Left colon (tissue), 2 donors: ENCODE results near the gene SNX20. TPM values are rescaled to one million over a fixed set of nuclear protein-coding genes. Genes with fewer than 3 reads are reported as not detected.

Experiments used
- ATAC-seq: fragments of 200-7000 bp; cut with Tn5 transposase; one replicate; pipeline ENCODE4 v1.9.1; 2020; ENCODE audit warnings: mild to moderate bottlenecking, moderate library complexity
- DNase-seq, 2 donors: peaks; one replicate each; pipeline ENCODE4 v3.0.0-alpha.2; 2020
- intact Hi-C, 2 donors: fragments of 100-400 bp; cut with DNase I in 1 of 2; cut with micrococcal nuclease in 1 of 2; formaldehyde crosslinking; loops; one replicate each; pipeline versions ENCODE4 v1.11.2 to v1.14.0; 2022; cut with DNase I, micrococcal nuclease
- total RNA-seq, 2 donors: library from RNA; stranded (reverse); fragmentation: NEBNext Ultra II Directional; extraction: Animal tissue kit (Norgen Biotek cat#: 25700); gene quantifications; one replicate each; pipeline ENCODE4 v1.2.1, GENCODE V29; 2021
- donor health status: DM: no; HTN: no; CAD: no.
- donor health status: DM: yes; HTN: yes; CAD: no.

SNX20 gene
- total RNA-seq, 2 donors from 2014 or later, result 0.52 to 2.6 TPM

- intact Hi-C loops, result no loop called here
- ATAC-seq, result no peak
Observed at GRCh38 chr16:50644245-50644644, 36.9 kb downstream of the SNX20 start.

GRCh38 chr16:50643192-50643591, 37.9 kb downstream of the SNX20 start:
- ATAC-seq (no peak), DNase-seq (no peak)
- intact Hi-C loops, result no loop called here

More at GRCh38 chr16:50644245-50644644, 36.9 kb downstream of the SNX20 start:
- DNase-seq, result no peak

- intact Hi-C loops, result no loop called here
- no peak for DNase-seq
- ATAC-seq, result no peak
Observed at GRCh38 chr16:50642349-50642748, 38.8 kb downstream of the SNX20 start.

- intact Hi-C loops, result no loop called here
- ATAC-seq, result no peak
- DNase-seq, result no peak
Observed at GRCh38 chr16:50641818-50642187, 39.3 kb downstream of the SNX20 start.

GRCh38 chr16:50640919-50641817, 39.9 kb downstream of the SNX20 start:
- DNase-seq (no peak), ATAC-seq (no peak)
- intact Hi-C loops, result no loop called here

- intact Hi-C loops, result no loop called here
- ATAC-seq (no peak), DNase-seq (no peak)
Observed at GRCh38 chr16:50640391-50640790, 40.7 kb downstream of the SNX20 start.

GRCh38 chr16:50638816-50639670, 42.1 kb downstream of the SNX20 start:
- DNase-seq (no peak), ATAC-seq (no peak)
- intact Hi-C loops, result no loop called here

GRCh38 chr16:50637716-50638602, 43.2 kb downstream of the SNX20 start:
- DNase-seq (no peak), ATAC-seq (no peak)
- intact Hi-C loops, result no loop called here

- DNase-seq (no peak), ATAC-seq (no peak)
- intact Hi-C loops, result no loop called here
Observed at GRCh38 chr16:50636753-50637374, 44.2 kb downstream of the SNX20 start.

GRCh38 chr16:50635505-50636392, 45.4 kb downstream of the SNX20 start:
- ATAC-seq (no peak), DNase-seq (no peak)
- intact Hi-C loops, result no loop called here

GRCh38 chr16:50634947-50635346, 46.2 kb downstream of the SNX20 start:
- DNase-seq (no peak), ATAC-seq (no peak)
- intact Hi-C loops, result no loop called here

GRCh38 chr16:50634090-50634489, 47.0 kb downstream of the SNX20 start:
- intact Hi-C loops, result no loop called here
- ATAC-seq (no peak), DNase-seq (no peak)

GRCh38 chr16:50632927-50633800, 47.9 kb downstream of the SNX20 start:
- ATAC-seq, result no peak
- DNase-seq, result no peak
- intact Hi-C loops, result no loop called here

GRCh38 chr16:50631985-50632576, 49.0 kb downstream of the SNX20 start:
- intact Hi-C loops, result no loop called here
- DNase-seq, result no peak
- no peak for ATAC-seq

- peak; percentile 79 for ATAC-seq
- DNase-seq, result no peak
- intact Hi-C loops, result no loop called here
Observed at GRCh38 chr16:50631249-50631984, 49.7 kb downstream of the SNX20 start.
